HepG2 (cell line): ENCODE measurements around the gene PPP1R8. TPM values are rescaled to one million over a fixed set of nuclear protein-coding genes. Genes with fewer than 3 reads are reported as not detected.

Source experiments
- ATF2 ChIP-seq: sonication (generic); formaldehyde crosslinking; IDR thresholded peaks from 2 replicates; pipeline ENCODE4 v1.4.0; 2020; ENCODE audit warnings: missing genetic modification reagents
- EP300 ChIP-seq, 3 experiments: sonication (generic) in 1 of 3; formaldehyde crosslinking in 1 of 3; IDR thresholded peaks; 2 replicates each; pipeline versions ENCODE4 v1.5.1 to v1.6.1; 2011 to 2020; ENCODE audit warnings: low read depth in 2 of 3, low read length in 2 of 3, borderline replicate concordance in 1 of 3, improper control_type of control experiment in 1 of 3, mild to moderate bottlenecking in 1 of 3, missing genetic modification reagents in 1 of 3, moderate library complexity in 1 of 3
- ERF ChIP-seq: IDR thresholded peaks from 2 replicates; pipeline ENCODE4 v1.6.1; 2018; ENCODE audit warnings: missing biosample characterization, missing genetic modification reagents
- ETV6 ChIP-seq: sonication (generic); formaldehyde crosslinking; conservative IDR thresholded peaks from 2 replicates; pipeline ENCODE4 v1.4.0; 2020; ENCODE audit warnings: missing genetic modification reagents
- FOXA1 ChIP-seq, 2 experiments: fragments of 450-650 bp in 1 of 2; sonication (generic) in 1 of 2; formaldehyde crosslinking in 1 of 2; IDR thresholded peaks; 2 replicates each; pipeline versions ENCODE4 v1.4.0 to v1.6.1; 2016 to 2020; ENCODE audit warnings: missing genetic modification reagents in 1 of 2
- HHEX ChIP-seq: IDR thresholded peaks from 2 replicates; pipeline ENCODE4 v1.6.1; 2016; ENCODE audit warnings: control low read depth
- HNF1A ChIP-seq, 2 experiments: sonication (generic) in 1 of 2; formaldehyde crosslinking in 1 of 2; IDR thresholded peaks; 2 replicates each; pipeline versions ENCODE4 v1.4.0 to v1.6.1; 2016 to 2020; ENCODE audit warnings: borderline replicate concordance in 1 of 2, low read depth in 1 of 2, mild to moderate bottlenecking in 1 of 2, missing genetic modification reagents in 1 of 2
- LCORL ChIP-seq, 2 experiments: fragments of 450-650 bp in 1 of 2; sonication (generic) in 1 of 2; formaldehyde crosslinking in 1 of 2; IDR thresholded peaks; 2 replicates each; pipeline versions ENCODE4 v1.5.0 to v1.6.1; 2017 to 2020; ENCODE audit warnings: antibody characterized with exemption in 1 of 2, missing genetic modification reagents in 1 of 2
- RBM39 ChIP-seq: fragments of 200-400 bp; formaldehyde crosslinking; IDR thresholded peaks from one replicate; pipeline ENCODE4 v1.6.1; 2018; ENCODE audit warnings: antibody characterized with exemption, mild to moderate bottlenecking, low read depth, low read length; ENCODE audit not compliant: poor library complexity, severe bottlenecking
- REPIN1 ChIP-seq: sonication (generic); formaldehyde crosslinking; IDR thresholded peaks from 2 replicates; pipeline ENCODE4 v1.8.0; 2022; ENCODE audit warnings: missing genetic modification reagents, low read depth, mild to moderate bottlenecking, borderline replicate concordance
- RXRB ChIP-seq: IDR thresholded peaks from 2 replicates; pipeline ENCODE4 v1.6.1; 2016; ENCODE audit warnings: borderline replicate concordance, missing genetic modification reagents, missing compliant biosample characterization
- TARDBP ChIP-seq: sonication (generic); formaldehyde crosslinking; IDR thresholded peaks from 2 replicates; pipeline ENCODE4 v1.8.0; 2022; ENCODE audit warnings: mild to moderate bottlenecking, missing genetic modification reagents
- TBX2 ChIP-seq: sonication (generic); formaldehyde crosslinking; IDR thresholded peaks from 2 replicates; pipeline ENCODE4 v1.5.0; 2020; ENCODE audit warnings: missing genetic modification reagents, mild to moderate bottlenecking, borderline replicate concordance
- TFE3 ChIP-seq: IDR thresholded peaks from 2 replicates; pipeline ENCODE4 v1.6.1; 2016
- ZFX ChIP-seq: sonication (generic); formaldehyde crosslinking; IDR thresholded peaks from 2 replicates; pipeline ENCODE4 v1.4.0; 2020; ENCODE audit warnings: mild to moderate bottlenecking, low read depth, missing genetic modification reagents, moderate library complexity
- ZNF3 ChIP-seq: IDR thresholded peaks from 2 replicates; pipeline ENCODE4 v1.7.0; 2017; ENCODE audit warnings: inconsistent platforms
- polyA plus RNA-seq, 8 experiments: library from polyadenylated mRNA; depleted of rRNA in 3 of 8; stranded (reverse) in 7 of 8; unstranded in 1 of 8; fragments of >200 nt; fragmentation: Illumina TruSeq in 4 of 8; extraction: Trizol in 4 of 8; gene quantifications; 2 replicates each; pipeline versions ENCODE4 v1.2.1 to v1.2.3, GENCODE V29; 2011 to 2016; ENCODE audit warnings: low read depth in 4 of 8, missing spikeins in 1 of 8, mixed read lengths in 1 of 8; ENCODE audit not compliant: insufficient read depth in 1 of 8
- total RNA-seq, 5 experiments: library from RNA; depleted of rRNA; stranded (reverse); fragments of >200 nt; fragmentation: Illumina TruSeq; extraction: Trizol; gene quantifications; 2 replicates each; pipeline ENCODE4 v1.2.3, GENCODE V29; 2016; ENCODE audit warnings: low read depth in 1 of 5

The PPP1R8 gene
- total and polyA plus RNA-seq, 2 of the 13 experiments (the other 11 are each of a cell fraction or from before 2014, with no cell fraction given): 38.3 to 62.2 TPM

GRCh38 chr1:27816921-27817630 lies 13.5 kb upstream of the PPP1R8 start (continued):
- TF ChIP-seq EP300 (IDR thresholded peaks at IDR 0.05; ENCODE audit: low read depth in 2 of 2, low read length in 2 of 2): peak in 1 of 2 experiments; percentile 54; a peak in 2 of 4 replicates
- no peak; the same call in 1 of the 2 replicates for TF ChIP-seq EP300 (CRISPR knock-in tag; IDR thresholded peaks at IDR 0.05; ENCODE audit: borderline replicate concordance)
- TF ChIP-seq REPIN1 (CRISPR knock-in tag): peak; percentile 57; the same call in 1 of the 2 replicates
- peak; percentile 93 for TF ChIP-seq ZNF3 (CRISPR knock-in tag)
- TF ChIP-seq ERF (CRISPR knock-in tag): peak; percentile 25; the same call in 1 of the 2 replicates
- no peak for TF ChIP-seq ETV6 (CRISPR knock-in tag)
- peak; percentile 69; the same call in 1 of the 2 replicates for TF ChIP-seq TARDBP
- peak; percentile 38; the same call in 1 of the 2 replicates for TF ChIP-seq RXRB (CRISPR knock-in tag)
- peak; percentile 52; the same call in 1 of the 2 replicates for TF ChIP-seq FOXA1 (IDR thresholded peaks at IDR 0.05)
- TF ChIP-seq FOXA1 (CRISPR knock-in tag; IDR thresholded peaks at IDR 0.05): 0 out of 2 replicates have a peak, but pooled peaks have one; percentile 25
- no peak for TF ChIP-seq HNF1A (IDR thresholded peaks at IDR 0.05; ENCODE audit: low read depth)
- peak; percentile 37; the same call in 1 of the 2 replicates for TF ChIP-seq HNF1A (CRISPR knock-in tag; IDR thresholded peaks at IDR 0.05; ENCODE audit: borderline replicate concordance)
- TF ChIP-seq TFE3 (CRISPR knock-in tag): 0 out of 2 replicates have a peak, but pooled peaks have one; percentile 46
- TF ChIP-seq TBX2: 0 out of 2 replicates have a peak, but pooled peaks have one; percentile 43
- TF ChIP-seq LCORL (IDR thresholded peaks at IDR 0.05): peak; percentile 53
- TF ChIP-seq LCORL (CRISPR knock-in tag; IDR thresholded peaks at IDR 0.05): peak; percentile 87
- TF ChIP-seq HHEX (CRISPR knock-in tag): no peak
- TF ChIP-seq ZFX (CRISPR knock-in tag): peak; percentile 59
- no peak for TF ChIP-seq RBM39
- TF ChIP-seq ATF2 (CRISPR knock-in tag): peak; percentile 76; the same call in 1 of the 2 replicates
